ENCODE data around the gene MCAT.

DNA sequence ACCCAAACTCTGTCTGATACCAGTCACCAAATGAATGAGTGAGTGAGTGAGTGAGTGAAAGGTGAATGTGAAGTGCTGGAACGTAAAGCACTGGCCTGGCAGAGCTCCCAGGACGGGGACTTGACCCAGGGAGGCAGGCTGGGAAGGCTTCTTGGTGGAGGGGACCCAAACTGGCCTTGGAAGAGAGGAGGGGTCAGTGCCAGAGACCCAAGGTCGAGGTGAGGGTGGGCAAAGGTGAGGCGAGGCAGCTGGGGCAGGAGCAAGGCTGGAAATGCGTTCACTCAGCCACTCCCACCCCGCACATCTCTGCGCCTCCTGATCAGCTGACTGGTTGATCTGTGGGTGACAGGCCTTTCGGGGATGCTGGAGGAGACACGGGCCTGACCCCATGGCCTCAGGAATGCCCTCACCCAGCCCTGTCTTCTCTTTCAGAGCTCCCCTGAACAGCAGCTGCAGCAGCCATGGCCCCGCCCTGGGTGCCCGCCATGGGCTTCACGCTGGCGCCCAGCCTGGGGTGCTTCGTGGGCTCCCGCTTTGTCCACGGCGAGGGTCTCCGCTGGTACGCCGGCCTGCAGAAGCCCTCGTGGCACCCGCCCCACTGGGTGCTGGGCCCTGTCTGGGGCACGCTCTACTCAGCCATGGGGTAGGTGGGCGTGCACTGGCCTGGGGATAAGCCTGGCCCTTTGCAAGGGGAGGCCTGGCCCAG, 15.7 kb upstream of the MCAT start:
- peak in 1 of 3 donors; percentile 34 for TF ChIP-seq POLR2AphosphoS5 (IDR thresholded peaks at IDR 0.05)
- TF ChIP-seq CTCF (IDR thresholded peaks at IDR 0.05 in 8 of 11, conservative IDR thresholded peaks at IDR 0.05 in 3 of 11), result no peak
